HG03025 (cell line): ENCODE measurements around the gene CDKN1B.

Experiments
- ATAC-seq: cut with Tn5 transposase; IDR thresholded peaks from one replicate; pipeline ENCODE4 v1.9.1; 2021; ENCODE audit warnings: mild to moderate bottlenecking, moderate library complexity; ENCODE audit not compliant: unreplicated experiment, low FRiP score

The CDKN1B gene

DNA sequence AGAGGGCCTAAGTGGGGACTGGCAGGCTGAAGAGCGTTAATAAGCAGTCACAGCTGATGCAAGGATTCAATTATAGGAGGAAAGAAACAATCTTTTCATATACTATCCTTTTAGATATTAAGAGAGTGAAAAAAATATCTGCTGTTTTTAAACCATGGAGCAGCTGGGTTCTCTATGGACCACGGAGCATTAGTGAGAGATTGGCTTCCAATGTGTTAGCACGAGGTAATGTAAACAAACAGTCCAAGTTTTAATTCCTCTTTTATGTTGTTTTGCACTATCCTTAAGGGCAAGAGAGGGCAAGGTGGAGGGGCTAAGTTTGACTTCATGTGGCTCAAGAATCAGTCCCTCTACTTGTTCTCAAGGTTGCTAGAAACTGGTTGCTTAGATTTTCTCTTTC lies 30.9 kb downstream of the CDKN1B start:
- ATAC-seq: no peak

- no peak for ATAC-seq
These were observed 32.3 kb downstream of the CDKN1B start for GRCh38 chr12:12749433-12749832.

DNA sequence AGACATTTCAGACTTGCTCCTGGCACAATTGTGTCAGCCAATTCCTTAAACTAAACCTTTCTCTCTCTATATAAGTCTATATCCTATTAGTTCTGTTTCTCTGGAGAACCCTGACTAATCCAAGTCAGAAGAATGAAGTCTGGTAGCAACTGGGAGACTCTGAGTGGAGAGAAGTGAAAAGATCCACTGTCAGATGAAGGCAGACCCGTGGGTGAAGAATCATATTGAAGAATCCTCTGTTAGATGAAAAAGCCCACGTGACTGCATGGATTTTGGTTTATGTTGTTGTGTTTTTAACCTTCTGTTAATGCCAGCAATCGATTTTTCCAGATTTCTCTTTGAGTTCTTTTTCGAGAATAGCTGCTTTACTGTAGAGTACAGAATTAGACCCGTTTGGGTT lies 38.8 kb downstream of the CDKN1B start:
- ATAC-seq: no peak

DNA sequence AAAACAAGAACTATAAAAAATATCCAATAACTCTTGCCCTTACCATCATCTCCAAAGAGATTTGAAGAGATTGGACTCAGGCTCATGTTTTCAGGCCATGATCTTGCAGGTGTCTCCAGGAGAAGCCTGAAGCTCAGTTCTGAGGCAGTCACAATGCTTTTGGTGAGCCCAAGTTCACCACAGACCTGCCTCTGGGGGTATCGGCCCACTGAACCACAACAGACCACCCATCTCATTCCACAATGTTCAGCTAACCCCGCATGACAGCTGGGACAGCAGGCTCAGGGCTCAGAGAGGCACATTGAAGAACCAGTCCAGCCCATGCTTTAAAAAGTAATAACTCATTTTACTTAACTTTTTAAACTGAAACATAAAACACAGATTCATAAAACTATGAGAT lies 40.0 kb downstream of the CDKN1B start:
- no peak for ATAC-seq

- no peak for ATAC-seq
These were observed 42.2 kb downstream of the CDKN1B start for GRCh38 chr12:12759234-12759915.

DNA sequence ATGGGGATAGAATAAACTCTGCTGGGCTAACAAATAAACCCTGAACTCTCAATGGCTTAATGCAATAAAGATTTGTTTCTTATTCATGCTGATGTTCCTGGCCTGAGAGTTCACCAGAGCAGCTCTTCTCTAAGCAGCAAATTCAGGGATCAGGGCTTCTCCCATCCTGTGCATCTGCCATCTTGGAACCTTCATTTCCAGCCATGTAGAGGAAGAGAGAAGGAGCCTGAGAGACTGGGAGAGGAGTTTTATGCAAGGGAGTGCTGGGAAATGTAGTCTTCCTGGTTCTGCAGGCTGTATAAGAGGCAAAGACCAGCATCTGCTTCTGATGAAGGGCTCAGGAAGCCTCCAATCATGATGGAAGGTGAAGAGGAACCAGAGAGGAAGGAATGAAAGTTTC lies 47.7 kb downstream of the CDKN1B start:
- no peak for ATAC-seq

DNA sequence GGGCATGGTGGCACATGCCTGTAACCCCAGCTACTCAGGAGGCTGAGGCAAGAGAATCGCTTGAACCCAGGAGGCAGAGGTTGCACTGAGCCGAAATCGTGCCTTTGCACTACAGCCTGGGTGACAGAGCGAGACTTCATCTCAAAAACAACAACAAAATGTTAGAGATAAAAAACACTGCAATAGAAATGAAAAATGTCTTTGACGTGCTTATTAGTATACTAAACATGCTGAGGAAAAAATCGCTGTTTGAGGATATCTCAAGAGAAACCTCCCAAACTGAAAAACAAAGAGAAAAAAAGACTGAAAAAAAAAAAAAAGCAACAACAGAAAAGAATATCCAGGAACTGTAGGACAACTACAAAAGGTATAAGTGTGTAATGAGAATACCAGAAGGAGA lies 53.1 kb downstream of the CDKN1B start:
- ATAC-seq: no peak
